Progenitor cell of endocrine pancreas (in vitro differentiated cells): ENCODE results near the gene PCBP3. TPM values are rescaled to one million over a fixed set of nuclear protein-coding genes. Genes with fewer than 3 reads are reported as not detected.

Experiments used
- DNase-seq: peaks from one replicate; pipeline ENCODE4 v3.0.0; 2021; ENCODE audit warnings: low spot score; ENCODE audit not compliant: unreplicated experiment
- H3K27ac Mint-ChIP-seq: 2 replicates; pipeline ENCODE4 v1.8.0; 2021; ENCODE audit warnings: mild to moderate bottlenecking, moderate library complexity, mixed read lengths
- H3K27me3 Mint-ChIP-seq: 2 replicates; pipeline ENCODE4 v1.8.0; 2021; ENCODE audit warnings: mixed read lengths
- H3K36me3 Mint-ChIP-seq: 2 replicates; pipeline ENCODE4 v1.8.0; 2022; ENCODE audit warnings: mixed read lengths; ENCODE audit not compliant: insufficient read depth
- H3K4me1 Mint-ChIP-seq: 2 replicates; pipeline ENCODE4 v1.8.0; 2021; ENCODE audit warnings: low read depth, mixed read lengths
- H3K4me3 Mint-ChIP-seq: 2 replicates; pipeline ENCODE4 v1.8.0; 2021; ENCODE audit warnings: low read depth, mild to moderate bottlenecking, moderate library complexity, mixed read lengths
- H3K9me3 Mint-ChIP-seq: 2 replicates; pipeline ENCODE4 v1.8.0; 2021; ENCODE audit warnings: low read depth, mixed read lengths
- CTCF ChIP-seq: fragments of 200-600 bp; sonication (generic); IDR thresholded peaks from one replicate; pipeline ENCODE4 v1.5.0; 2021; ENCODE audit warnings: antibody characterized with exemption, mild to moderate bottlenecking; ENCODE audit not compliant: unreplicated experiment
- total RNA-seq: library from RNA; stranded (reverse); gene quantifications from 2 replicates; pipeline ENCODE4 v1.2.1, GENCODE V29; 2021

The PCBP3 gene
- total RNA-seq, 1 donor from 2014 or later: 3.7 TPM

- TF ChIP-seq CTCF: no peak
- Mint-ChIP-seq H3K27ac (no peak overlapping the region), H3K9me3 (no peaks in the 10 kb centered on the region), H3K27me3 (peaks cover 14% of the 10 kb centered on the region), H3K36me3 (no peaks in the 10 kb centered on the region), H3K4me3 (no peak overlapping the region), H3K4me1 (no peaks in the 10 kb centered on the region)
- DNase-seq: no peak
These were observed 290.6 kb downstream of the PCBP3 start for GRCh38 chr21:45934085-45934484.

- no peak for DNase-seq
- no peaks in the 10 kb centered on the region for H3K36me3 Mint-ChIP-seq
These were observed 291.0 kb downstream of the PCBP3 start for GRCh38 chr21:45934554-45934953.

GRCh38 chr21:45935628-45936027 is 292.1 kb downstream of the PCBP3 start:
- H3K36me3 Mint-ChIP-seq: no peaks in the 10 kb centered on the region
- no peak overlapping the region for H3K4me3 Mint-ChIP-seq
- peaks cover 14% of the 10 kb centered on the region for H3K27me3 Mint-ChIP-seq
- no peak overlapping the region for H3K27ac Mint-ChIP-seq
- H3K9me3 Mint-ChIP-seq: no peaks in the 10 kb centered on the region
- H3K4me1 Mint-ChIP-seq: no peaks in the 10 kb centered on the region
- no peak for DNase-seq
- TF ChIP-seq CTCF: no peak

More at GRCh38 chr21:45934554-45934953, 291.0 kb downstream of the PCBP3 start:
- Mint-ChIP-seq H3K4me1 (no peaks in the 10 kb centered on the region), H3K9me3 (no peaks in the 10 kb centered on the region), H3K4me3 (no peak overlapping the region), H3K27me3 (peaks cover 14% of the 10 kb centered on the region), H3K27ac (no peak overlapping the region)
- TF ChIP-seq CTCF: no peak

GRCh38 chr21:45937721-45938452 is 294.4 kb downstream of the PCBP3 start:
- Mint-ChIP-seq H3K9me3 (no peaks in the 10 kb centered on the region), H3K36me3 (no peaks in the 10 kb centered on the region)
- DNase-seq: no peak

GRCh38 chr21:45938453-45938755 is 294.9 kb downstream of the PCBP3 start:
- H3K36me3 Mint-ChIP-seq: no peaks in the 10 kb centered on the region
- no peaks in the 10 kb centered on the region for H3K9me3 Mint-ChIP-seq
- H3K27me3 Mint-ChIP-seq: peaks cover 11% of the 10 kb centered on the region
- H3K4me1 Mint-ChIP-seq: no peaks in the 10 kb centered on the region
- no peak for DNase-seq
- no peak for TF ChIP-seq CTCF
- no peak overlapping the region for H3K4me3 Mint-ChIP-seq
- H3K27ac Mint-ChIP-seq: no peak overlapping the region

More at GRCh38 chr21:45937721-45938452, 294.4 kb downstream of the PCBP3 start:
- H3K4me3 Mint-ChIP-seq: no peak overlapping the region
- H3K4me1 Mint-ChIP-seq: no peaks in the 10 kb centered on the region
- H3K27ac Mint-ChIP-seq: no peak overlapping the region
- peaks cover 14% of the 10 kb centered on the region for H3K27me3 Mint-ChIP-seq
- TF ChIP-seq CTCF: no peak
